GM19455 (cell line): ENCODE data around the gene TRPC4.

ENCODE experiments used
- ATAC-seq: cut with Tn5 transposase; IDR thresholded peaks from one replicate; pipeline ENCODE4 v1.9.1; 2021; ENCODE audit not compliant: unreplicated experiment

The TRPC4 gene

GRCh38 chr13:37662624-37663023 lies 206.9 kb downstream of the TRPC4 start:
- no peak for ATAC-seq

- no peak for ATAC-seq
Observed at GRCh38 chr13:37657956-37658355, 211.6 kb downstream of the TRPC4 start.

- no peak for ATAC-seq
Observed at GRCh38 chr13:37657134-37657533, 212.4 kb downstream of the TRPC4 start.

- no peak for ATAC-seq
Observed at GRCh38 chr13:37656247-37656940, 213.2 kb downstream of the TRPC4 start.

- no peak for ATAC-seq
Observed at GRCh38 chr13:37652596-37652995, 217.0 kb downstream of the TRPC4 start.

- no peak for ATAC-seq
Observed at GRCh38 chr13:37651891-37652290, 217.7 kb downstream of the TRPC4 start.

GRCh38 chr13:37648609-37649008 lies 221.0 kb downstream of the TRPC4 start:
- ATAC-seq, result no peak

- ATAC-seq, result no peak
Observed at GRCh38 chr13:37647031-37647650, 222.4 kb downstream of the TRPC4 start.

GRCh38 chr13:37646531-37646930 lies 223.0 kb downstream of the TRPC4 start:
- no peak for ATAC-seq

- no peak for ATAC-seq
Observed at GRCh38 chr13:37645181-37645740, 224.3 kb downstream of the TRPC4 start.

GRCh38 chr13:37641391-37641790 lies 228.2 kb downstream of the TRPC4 start:
- no peak for ATAC-seq

- ATAC-seq, result no peak
Observed at GRCh38 chr13:37640499-37640898, 229.1 kb downstream of the TRPC4 start.

- no peak for ATAC-seq
Observed at GRCh38 chr13:37636701-37637100, 232.9 kb downstream of the TRPC4 start.

- no peak for ATAC-seq
Observed at GRCh38 chr13:37632294-37632693, 237.3 kb downstream of the TRPC4 start.

GRCh38 chr13:37627428-37627827 lies 242.1 kb downstream of the TRPC4 start:
- no peak for ATAC-seq

GRCh38 chr13:37621811-37622361 lies 247.7 kb downstream of the TRPC4 start:
- no peak for ATAC-seq

GRCh38 chr13:37618554-37618953 lies 251.0 kb downstream of the TRPC4 start:
- no peak for ATAC-seq

- no peak for ATAC-seq
Observed at GRCh38 chr13:37617173-37617572, 252.4 kb downstream of the TRPC4 start.

GRCh38 chr13:37616131-37616530 lies 253.4 kb downstream of the TRPC4 start:
- ATAC-seq, result no peak

GRCh38 chr13:37615276-37615675 lies 254.3 kb downstream of the TRPC4 start:
- ATAC-seq, result no peak

GRCh38 chr13:37613638-37614037 lies 255.9 kb downstream of the TRPC4 start:
- ATAC-seq, result no peak

- ATAC-seq, result no peak
Observed at GRCh38 chr13:37613236-37613635, 256.3 kb downstream of the TRPC4 start.
